BJ (cell line): Measurements from ENCODE around the gene CNTN5. TPM values are rescaled to one million over a fixed set of nuclear protein-coding genes. Genes with fewer than 3 reads are reported as not detected.
"Not testable (repeated sequence)": the region's sequence is repeated elsewhere in the genome, so short reads cannot be mapped to it uniquely, and the experiment has no call there.

Source experiments
- CTCF ChIA-PET: fragments of 350-600 bp; formaldehyde crosslinking; extraction: SDS; loops from one replicate; lab custom pipeline; 2021; ENCODE audit warnings: antibody characterized with exemption, inconsistent platforms; lab: Yijun Ruan, JAX
- POLR2A ChIA-PET: fragments of 300-600 bp; sonication (Branson Sonifier 250); formaldehyde crosslinking; extraction: SDS; loops from one replicate; lab custom pipeline; 2021; ENCODE audit warnings: antibody characterized with exemption; lab: Charles Lee
- DNase-seq: peaks from one replicate; pipeline ENCODE4 v3.0.0-alpha.2; 2011; ENCODE audit warnings: low read depth
- H3K27me3 ChIP-seq: 2 replicates; pipeline ENCODE4 v1.6.0; 2011; ENCODE audit warnings: low read length; ENCODE audit not compliant: control insufficient read depth, insufficient read depth
- H3K36me3 ChIP-seq: 2 replicates; pipeline ENCODE4 v1.5.1; 2011; ENCODE audit warnings: low read length; ENCODE audit not compliant: control insufficient read depth, insufficient read depth
- H3K4me3 ChIP-seq: 2 replicates; pipeline ENCODE4 v1.5.1; 2011; ENCODE audit warnings: low read depth, mild to moderate bottlenecking, control low read depth, low read length
- polyA plus RNA-seq: library from polyadenylated mRNA; depleted of rRNA; stranded (reverse); fragments of >200 nt; gene quantifications from 2 replicates; pipeline ENCODE4 v1.2.3, GENCODE V29; 2011
- TF ChIP-seq, protein P1 (sequence below): IDR thresholded peaks from 2 replicates; pipeline ENCODE4 v1.5.1; 2011; ENCODE audit warnings: low read depth, mild to moderate bottlenecking, control low read depth, inconsistent platforms, low read length, moderate library complexity; ENCODE audit not compliant: insufficient read depth

The CNTN5 gene
- polyA plus RNA-seq, 1 experiment = not detected

GRCh38 chr11:99814738-99815137 lies 794.0 kb downstream of the CNTN5 start:
- ChIA-PET CTCF (no interaction called here), POLR2A (no interaction called here)
- no peaks in the 10 kb centered on the region for H3K27me3 ChIP-seq
- H3K36me3 ChIP-seq = no peaks in the 10 kb centered on the region
- TF ChIP-seq, protein P1, sequence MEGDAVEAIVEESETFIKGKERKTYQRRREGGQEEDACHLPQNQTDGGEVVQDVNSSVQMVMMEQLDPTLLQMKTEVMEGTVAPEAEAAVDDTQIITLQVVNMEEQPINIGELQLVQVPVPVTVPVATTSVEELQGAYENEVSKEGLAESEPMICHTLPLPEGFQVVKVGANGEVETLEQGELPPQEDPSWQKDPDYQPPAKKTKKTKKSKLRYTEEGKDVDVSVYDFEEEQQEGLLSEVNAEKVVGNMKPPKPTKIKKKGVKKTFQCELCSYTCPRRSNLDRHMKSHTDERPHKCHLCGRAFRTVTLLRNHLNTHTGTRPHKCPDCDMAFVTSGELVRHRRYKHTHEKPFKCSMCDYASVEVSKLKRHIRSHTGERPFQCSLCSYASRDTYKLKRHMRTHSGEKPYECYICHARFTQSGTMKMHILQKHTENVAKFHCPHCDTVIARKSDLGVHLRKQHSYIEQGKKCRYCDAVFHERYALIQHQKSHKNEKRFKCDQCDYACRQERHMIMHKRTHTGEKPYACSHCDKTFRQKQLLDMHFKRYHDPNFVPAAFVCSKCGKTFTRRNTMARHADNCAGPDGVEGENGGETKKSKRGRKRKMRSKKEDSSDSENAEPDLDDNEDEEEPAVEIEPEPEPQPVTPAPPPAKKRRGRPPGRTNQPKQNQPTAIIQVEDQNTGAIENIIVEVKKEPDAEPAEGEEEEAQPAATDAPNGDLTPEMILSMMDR = no peak
- H3K4me3 ChIP-seq = no peak overlapping the region
- no peak for DNase-seq

DNA sequence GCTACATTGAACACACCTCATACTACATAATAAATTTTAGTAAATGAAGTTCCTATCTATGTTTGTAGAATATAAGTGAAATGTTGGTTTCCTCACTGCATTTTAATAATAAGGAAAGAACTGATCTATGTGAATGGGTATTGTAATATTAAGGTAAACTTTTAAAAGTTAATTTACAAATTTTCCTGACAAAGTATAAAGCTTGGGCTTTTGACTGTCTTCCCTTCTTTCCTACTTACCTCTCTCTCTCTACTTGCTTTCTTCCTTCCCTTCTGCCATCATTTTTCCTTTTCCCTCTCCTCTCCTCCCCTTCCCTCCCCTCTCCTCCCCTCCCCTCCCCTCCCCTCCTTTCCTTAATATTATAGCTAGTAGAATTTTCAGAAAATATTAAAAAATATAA lies 798.2 kb downstream of the CNTN5 start:
- TF ChIP-seq, protein P1 = no peak
- Histone ChIP-seq H3K4me3 (no peak overlapping the region), H3K36me3 (no peaks in the 10 kb centered on the region), H3K27me3 (no peaks in the 10 kb centered on the region)
- ChIA-PET POLR2A (no interaction called here), CTCF (no interaction called here)
- no peak for DNase-seq

DNA sequence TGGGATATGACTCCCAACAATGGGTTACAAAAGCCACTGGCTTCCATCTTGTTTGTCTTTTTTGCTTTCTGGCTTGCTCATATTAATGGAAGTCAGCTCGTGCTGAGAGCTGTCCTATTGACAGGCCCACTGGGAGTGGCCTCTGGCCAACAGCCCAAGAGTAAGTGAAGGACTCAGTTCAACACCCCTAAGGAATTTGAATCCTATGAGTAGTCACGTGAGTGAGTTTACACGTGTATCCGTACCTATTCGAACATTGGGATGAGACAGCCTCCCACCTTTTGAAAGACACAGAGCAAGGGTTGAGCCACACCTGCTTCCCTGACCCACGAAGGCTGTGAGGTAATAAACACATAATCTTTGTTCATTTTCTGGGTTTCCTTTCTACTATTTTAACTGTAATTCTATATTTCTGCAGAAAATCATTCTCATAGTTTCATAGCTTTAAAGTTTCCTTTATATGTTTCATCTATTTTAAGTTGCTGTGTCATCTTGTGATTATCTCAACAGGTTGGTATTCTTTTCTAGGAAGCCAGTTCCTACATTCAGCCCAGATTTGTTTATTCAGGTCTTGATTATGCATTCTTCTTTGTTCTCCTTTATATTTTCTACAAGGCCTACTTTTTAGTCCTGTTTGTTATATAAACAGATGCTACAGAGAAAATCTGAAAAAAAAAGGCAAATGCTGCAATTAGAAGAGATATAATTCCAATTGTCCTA lies 802.3 kb downstream of the CNTN5 start:
- ChIA-PET CTCF (no interaction called here), POLR2A (no interaction called here)
- H3K36me3 ChIP-seq = no peaks in the 10 kb centered on the region
- H3K4me3 ChIP-seq = no peak overlapping the region
- TF ChIP-seq, protein P1 = no peak
- no peaks in the 10 kb centered on the region for H3K27me3 ChIP-seq
- no peak for DNase-seq

GRCh38 chr11:99836739-99837138 lies 816.0 kb downstream of the CNTN5 start:
- H3K36me3 ChIP-seq, CTCF ChIA-PET, DNase-seq, H3K4me3 ChIP-seq, H3K27me3 ChIP-seq, POLR2A ChIA-PET: not testable (repeated sequence)

DNA sequence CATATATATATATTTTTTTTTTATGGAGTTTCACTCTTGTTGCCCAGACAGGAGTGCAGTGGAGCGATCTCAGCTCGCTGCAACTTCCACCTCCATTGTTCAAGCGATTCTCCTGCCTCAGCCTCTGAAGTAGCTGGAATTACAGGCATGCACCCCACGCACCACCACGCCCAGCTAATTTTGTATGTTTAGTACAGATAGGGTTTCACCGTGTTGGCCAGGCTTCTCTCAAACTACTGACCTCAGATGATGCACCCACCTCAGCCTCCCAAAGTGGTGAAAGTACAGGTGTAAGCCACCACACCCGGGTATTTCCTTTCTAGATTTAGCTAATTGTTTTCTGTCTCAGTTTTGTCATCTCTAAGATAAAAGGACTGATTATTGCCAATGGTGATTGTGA lies 821.1 kb downstream of the CNTN5 start:
- CTCF ChIA-PET = no interaction called here
- H3K36me3 ChIP-seq = no peaks in the 10 kb centered on the region
- no peak for DNase-seq
- H3K4me3 ChIP-seq = no peak overlapping the region
- TF ChIP-seq, protein P1 = no peak
- H3K27me3 ChIP-seq = no peaks in the 10 kb centered on the region
- POLR2A ChIA-PET = no interaction called here

GRCh38 chr11:99865951-99866350 lies 845.2 kb downstream of the CNTN5 start:
- TF ChIP-seq, protein P1 = no peak
- no peak for DNase-seq
- Histone ChIP-seq H3K36me3 (no peaks in the 10 kb centered on the region), H3K27me3 (no peaks in the 10 kb centered on the region), H3K4me3 (no peak overlapping the region)
- POLR2A ChIA-PET = no interaction called here
- CTCF ChIA-PET = no interaction called here
